OCI-LY1 (cell line): ENCODE results near the gene COX6A2.

Source experiments
- EZH2 ChIP-seq: fragments of 200-600 bp; sonication (generic), shearing (Covaris generic); IDR thresholded peaks from 2 replicates; pipeline ENCODE4 v1.8.0; 2017; ENCODE audit warnings: borderline replicate concordance, mixed run types, mild to moderate bottlenecking, antibody characterized with exemption, low read length, moderate library complexity, mixed read lengths
- TF ChIP-seq, protein P1 (sequence below): fragments of 200-600 bp; sonication (generic), shearing (Covaris generic); IDR thresholded peaks from 2 replicates; pipeline ENCODE4 v1.5.1; 2017; ENCODE audit warnings: mild to moderate bottlenecking, antibody characterized with exemption, low read length, moderate library complexity, mixed read lengths

- TF ChIP-seq, protein P1, sequence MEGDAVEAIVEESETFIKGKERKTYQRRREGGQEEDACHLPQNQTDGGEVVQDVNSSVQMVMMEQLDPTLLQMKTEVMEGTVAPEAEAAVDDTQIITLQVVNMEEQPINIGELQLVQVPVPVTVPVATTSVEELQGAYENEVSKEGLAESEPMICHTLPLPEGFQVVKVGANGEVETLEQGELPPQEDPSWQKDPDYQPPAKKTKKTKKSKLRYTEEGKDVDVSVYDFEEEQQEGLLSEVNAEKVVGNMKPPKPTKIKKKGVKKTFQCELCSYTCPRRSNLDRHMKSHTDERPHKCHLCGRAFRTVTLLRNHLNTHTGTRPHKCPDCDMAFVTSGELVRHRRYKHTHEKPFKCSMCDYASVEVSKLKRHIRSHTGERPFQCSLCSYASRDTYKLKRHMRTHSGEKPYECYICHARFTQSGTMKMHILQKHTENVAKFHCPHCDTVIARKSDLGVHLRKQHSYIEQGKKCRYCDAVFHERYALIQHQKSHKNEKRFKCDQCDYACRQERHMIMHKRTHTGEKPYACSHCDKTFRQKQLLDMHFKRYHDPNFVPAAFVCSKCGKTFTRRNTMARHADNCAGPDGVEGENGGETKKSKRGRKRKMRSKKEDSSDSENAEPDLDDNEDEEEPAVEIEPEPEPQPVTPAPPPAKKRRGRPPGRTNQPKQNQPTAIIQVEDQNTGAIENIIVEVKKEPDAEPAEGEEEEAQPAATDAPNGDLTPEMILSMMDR = no peak
- TF ChIP-seq EZH2 = no peak
Observed at GRCh38 chr16:31413381-31413780, 14.8 kb downstream of the COX6A2 start.
